ENCODE data around the gene SLC5A11. TPM values are rescaled to one million over a fixed set of nuclear protein-coding genes. Genes with fewer than 3 reads are reported as not detected.
A peak's percentile ranks its signal among the peaks of the same experiment; 100 is the strongest.

The SLC5A11 gene
- total RNA-seq (under 1 TPM in 4 of 5 experiments, not detected in 1; 0.46 to 0.80 (median 0.66) TPM), polyA plus RNA-seq (not detected), total RNA-seq (not detected)

- peaks cover 0 to 17% (median 0%) of the 10 kb centered on the region in 5 donors for H3K36me3 Mint-ChIP-seq
- Histone ChIP-seq H3K36me3 (ENCODE audit: control insufficient read depth in 2 of 3, insufficient read depth in 3 of 3, low read length in 3 of 3) (no peaks in the 10 kb centered on the region), H3K4me1 (ENCODE audit: control insufficient read depth in 2 of 2, insufficient read depth in 2 of 2, low read length in 2 of 2) (no peaks in the 10 kb centered on the region), H3K9me3 (ENCODE audit: control insufficient read depth in 2 of 3, low read length in 3 of 3) (no peaks in the 10 kb centered on the region), H3K4me3 (ENCODE audit: low read length) (no peak within 1 kb of the TSS), H3K27me3 (ENCODE audit: control insufficient read depth in 2 of 2, insufficient read depth in 2 of 2, low read length in 2 of 2) (no peaks in the 10 kb centered on the region), H3K27ac (ENCODE audit: low read depth, low read length) (no peak within 1 kb of the TSS)
- H3K4me1 Mint-ChIP-seq: peaks cover 0 to 7% (median 0%) of the 10 kb centered on the region in 7 donors
- ATAC-seq (no peak), DNase-seq (no peak)
- H3K27ac Mint-ChIP-seq: no peak within 1 kb of the TSS
- intact Hi-C loops (cut with micrococcal nuclease): no loop called here
- H3K27me3 Mint-ChIP-seq: no peaks in the 10 kb centered on the region
- H3K9me3 Mint-ChIP-seq: no peaks in the 10 kb centered on the region
- ChIA-PET POLR2A (no interaction called here), CTCF (no interaction called here)
- H3K4me3 Mint-ChIP-seq: no peak within 1 kb of the TSS
Measured at GRCh38 chr16:24845726-24846547, at the start of gene SLC5A11. Gene SLC5A11, plus strand, starts transcription at chr16:24845963. Its CDS starts 12,681 bp downstream, at chr16:24858644.

GRCh38 chr16:24800586-24800985 lies 45.2 kb upstream of the SLC5A11 start:
- H3K4me1 ChIP-seq (ENCODE audit: control insufficient read depth in 2 of 2, insufficient read depth in 2 of 2, low read length in 2 of 2): no peaks in the 10 kb centered on the region
- no peak overlapping the region for H3K4me3 Mint-ChIP-seq
- peaks cover 0 to 16% (median 4%) of the 10 kb centered on the region in 7 donors for H3K4me1 Mint-ChIP-seq
- H3K4me3 ChIP-seq (ENCODE audit: low read length): no peak overlapping the region
- H3K27ac Mint-ChIP-seq: peak overlapping the region in 1 of 9 donors; percentile 2
- no peaks in the 10 kb centered on the region for H3K27me3 ChIP-seq (ENCODE audit: control insufficient read depth in 2 of 2, insufficient read depth in 2 of 2, low read length in 2 of 2)
- peaks cover 29 to 96% (median 40%) of the 10 kb centered on the region in 3 experiments for H3K36me3 ChIP-seq (ENCODE audit: control insufficient read depth in 2 of 3, insufficient read depth in 3 of 3, low read length in 3 of 3)
- CTCF ChIA-PET: interaction anchor here (0.8 kb wide), 1 partner anchor 10 kb away, joined by 4 read pairs; no protein-coding TSS in a partner anchor
- H3K27ac ChIP-seq (ENCODE audit: low read depth, low read length): no peak overlapping the region
- no peaks in the 10 kb centered on the region for H3K9me3 ChIP-seq (ENCODE audit: control insufficient read depth in 2 of 3, low read length in 3 of 3)
- POLR2A ChIA-PET: no interaction called here
- peaks cover 0 to under 1% (median 0%) of the 10 kb centered on the region in 11 donors for H3K9me3 Mint-ChIP-seq
- ATAC-seq (no peak), DNase-seq (no peak)
- H3K27me3 Mint-ChIP-seq: no peaks in the 10 kb centered on the region
- peaks cover 24 to 72% (median 57%) of the 10 kb centered on the region in 5 donors for H3K36me3 Mint-ChIP-seq
- intact Hi-C loops (cut with micrococcal nuclease): loop anchor here in 1 of 2 donors (10.0 kb wide), 1 partner anchor 256 kb away; no protein-coding TSS in a partner anchor

GRCh38 chr16:24801761-24802302 lies 43.9 kb upstream of the SLC5A11 start:
- intact Hi-C loops (cut with micrococcal nuclease): loop anchor here in 1 of 2 donors (10.0 kb wide), 1 partner anchor 257 kb away; no protein-coding TSS in a partner anchor
- no peaks in the 10 kb centered on the region for H3K4me1 ChIP-seq (ENCODE audit: control insufficient read depth in 2 of 2, insufficient read depth in 2 of 2, low read length in 2 of 2)
- Mint-ChIP-seq H3K4me3 (no peak overlapping the region), H3K27ac (peak overlapping the region in 4 of 9 donors; percentile 16 to 53 (median 38)), H3K4me1 (peaks cover 0 to 7% (median 4%) of the 10 kb centered on the region in 7 donors), H3K36me3 (peaks cover 35 to 75% (median 55%) of the 10 kb centered on the region in 5 donors), H3K9me3 (peaks cover 0 to 2% (median 0%) of the 10 kb centered on the region in 11 donors), H3K27me3 (no peaks in the 10 kb centered on the region)
- ChIA-PET CTCF (interaction anchor here (0.7 kb wide), 1 partner anchor 474 kb away, joined by 3 read pairs; no protein-coding TSS in a partner anchor), POLR2A (no interaction called here)
- no peak overlapping the region for H3K27ac ChIP-seq (ENCODE audit: low read depth, low read length)
- peaks cover 30 to 96% (median 43%) of the 10 kb centered on the region in 3 experiments for H3K36me3 ChIP-seq (ENCODE audit: control insufficient read depth in 2 of 3, insufficient read depth in 3 of 3, low read length in 3 of 3)
- no peaks in the 10 kb centered on the region for H3K27me3 ChIP-seq (ENCODE audit: control insufficient read depth in 2 of 2, insufficient read depth in 2 of 2, low read length in 2 of 2)
- H3K9me3 ChIP-seq (ENCODE audit: control insufficient read depth in 2 of 3, low read length in 3 of 3): no peaks in the 10 kb centered on the region
- no peak overlapping the region for H3K4me3 ChIP-seq (ENCODE audit: low read length)
- DNase-seq: no peak
- no peak for ATAC-seq

GRCh38 chr16:24805484-24805883 lies 40.3 kb upstream of the SLC5A11 start:
- intact Hi-C loops (cut with micrococcal nuclease): loop anchor here in 1 of 2 donors (5.0 to 10.0 kb wide), 4 partner anchors 78 to 302 kb away; partner anchors contain the start of gene TNRC6A
- POLR2A ChIA-PET: no interaction called here

GRCh38 chr16:24807301-24807700 lies 38.5 kb upstream of the SLC5A11 start:
- Histone ChIP-seq H3K4me1 (ENCODE audit: control insufficient read depth in 2 of 2, insufficient read depth in 2 of 2, low read length in 2 of 2) (no peaks in the 10 kb centered on the region), H3K27ac (ENCODE audit: low read depth, low read length) (no peak overlapping the region), H3K36me3 (ENCODE audit: control insufficient read depth in 2 of 3, insufficient read depth in 3 of 3, low read length in 3 of 3) (peaks cover 19 to 93% (median 42%) of the 10 kb centered on the region in 3 experiments), H3K4me3 (ENCODE audit: low read length) (no peak overlapping the region), H3K27me3 (ENCODE audit: control insufficient read depth in 2 of 2, insufficient read depth in 2 of 2, low read length in 2 of 2) (no peaks in the 10 kb centered on the region), H3K9me3 (ENCODE audit: control insufficient read depth in 2 of 3, low read length in 3 of 3) (no peaks in the 10 kb centered on the region)
- DNase-seq (no peak), ATAC-seq (no peak)
- Mint-ChIP-seq H3K4me1 (no peaks in the 10 kb centered on the region), H3K9me3 (peaks cover 0 to 2% (median 0%) of the 10 kb centered on the region in 11 donors), H3K27ac (peak overlapping the region in 3 of 9 donors; percentile 3 to 48 (median 28)), H3K4me3 (no peak overlapping the region), H3K27me3 (no peaks in the 10 kb centered on the region), H3K36me3 (peaks cover 22 to 61% (median 35%) of the 10 kb centered on the region in 5 donors)
- ChIA-PET CTCF (no interaction called here), POLR2A (no interaction called here)
- intact Hi-C loops (cut with micrococcal nuclease): loop anchor here in 1 of 2 donors (5.0 to 10.0 kb wide), 4 partner anchors 80 to 300 kb away; partner anchors contain the start of gene TNRC6A

More at GRCh38 chr16:24805484-24805883, 40.3 kb upstream of the SLC5A11 start:
- Histone ChIP-seq H3K4me1 (ENCODE audit: control insufficient read depth in 2 of 2, insufficient read depth in 2 of 2, low read length in 2 of 2) (no peaks in the 10 kb centered on the region), H3K27ac (ENCODE audit: low read depth, low read length) (no peak overlapping the region), H3K4me3 (ENCODE audit: low read length) (no peak overlapping the region), H3K36me3 (ENCODE audit: control insufficient read depth in 2 of 3, insufficient read depth in 3 of 3, low read length in 3 of 3) (peaks cover 23 to 96% (median 42%) of the 10 kb centered on the region in 3 experiments), H3K9me3 (ENCODE audit: control insufficient read depth in 2 of 3, low read length in 3 of 3) (no peaks in the 10 kb centered on the region), H3K27me3 (ENCODE audit: control insufficient read depth in 2 of 2, insufficient read depth in 2 of 2, low read length in 2 of 2) (no peaks in the 10 kb centered on the region)
- peaks cover 0 to 7% (median 0%) of the 10 kb centered on the region in 7 donors for H3K4me1 Mint-ChIP-seq
- H3K27ac Mint-ChIP-seq: peak overlapping the region in 2 of 9 donors; percentile 37 to 71
- CTCF ChIA-PET: no interaction called here
- no peak overlapping the region for H3K4me3 Mint-ChIP-seq
- H3K9me3 Mint-ChIP-seq: peaks cover 0 to 2% (median 0%) of the 10 kb centered on the region in 11 donors
- DNase-seq: no peak
- H3K36me3 Mint-ChIP-seq: peaks cover 24 to 66% (median 44%) of the 10 kb centered on the region in 5 donors
- H3K27me3 Mint-ChIP-seq: no peaks in the 10 kb centered on the region
- no peak for ATAC-seq

All from naive thymus-derived CD4-positive, alpha-beta T cell (primary cell).